GM21447 (cell line): ENCODE data around the gene IRAK1.

ENCODE experiments used
- ATAC-seq: cut with Tn5 transposase; IDR thresholded peaks from one replicate; pipeline ENCODE4 v1.9.1; 2021; ENCODE audit not compliant: unreplicated experiment

Gene IRAK1

GRCh38 chrX:154040863-154041262, 21.2 kb upstream of the IRAK1 start:
- ATAC-seq = no peak

GRCh38 chrX:154040307-154040756, 20.6 kb upstream of the IRAK1 start:
- ATAC-seq = no peak

GRCh38 chrX:154039577-154039976, 19.9 kb upstream of the IRAK1 start:
- ATAC-seq = no peak

GRCh38 chrX:154038656-154039055, 19.0 kb upstream of the IRAK1 start:
- ATAC-seq = no peak

- no peak for ATAC-seq
Measured at GRCh38 chrX:154037754-154038153, 18.1 kb upstream of the IRAK1 start.

GRCh38 chrX:154036513-154036912, 16.8 kb upstream of the IRAK1 start:
- ATAC-seq = no peak

GRCh38 chrX:154033848-154034247, 14.1 kb upstream of the IRAK1 start:
- ATAC-seq = no peak

- no peak for ATAC-seq
Measured at GRCh38 chrX:154032653-154033052, 13.0 kb upstream of the IRAK1 start.

- ATAC-seq = no peak
Measured at GRCh38 chrX:154032160-154032559, 12.5 kb upstream of the IRAK1 start.

GRCh38 chrX:154030715-154031305, 11.1 kb upstream of the IRAK1 start:
- no peak for ATAC-seq

GRCh38 chrX:154030266-154030665, 10.6 kb upstream of the IRAK1 start:
- ATAC-seq = no peak

- ATAC-seq = no peak
Measured at GRCh38 chrX:154029439-154029838, 9.7 kb upstream of the IRAK1 start.

GRCh38 chrX:154028502-154029184, 8.9 kb upstream of the IRAK1 start:
- no peak for ATAC-seq

GRCh38 chrX:154027986-154028385, 8.3 kb upstream of the IRAK1 start:
- no peak for ATAC-seq

- no peak for ATAC-seq
Measured at GRCh38 chrX:154027022-154027402, 7.3 kb upstream of the IRAK1 start.

- no peak for ATAC-seq
Measured at GRCh38 chrX:154026136-154027021, 6.7 kb upstream of the IRAK1 start.

GRCh38 chrX:154025230-154025629, 5.5 kb upstream of the IRAK1 start:
- no peak for ATAC-seq

GRCh38 chrX:154024271-154024670, 4.6 kb upstream of the IRAK1 start:
- no peak for ATAC-seq

GRCh38 chrX:154023276-154024000, 3.7 kb upstream of the IRAK1 start:
- no peak for ATAC-seq

GRCh38 chrX:154022108-154022507, 2.4 kb upstream of the IRAK1 start:
- ATAC-seq = no peak

- no peak for ATAC-seq
Measured at GRCh38 chrX:154021131-154021611, 1.5 kb upstream of the IRAK1 start.
